GM19240 (cell line): ENCODE results near the gene RACGAP1.
"Not testable (repeated sequence)": the region's sequence is repeated elsewhere in the genome, so short reads cannot be mapped to it uniquely, and the experiment has no call there.

Source experiments
- DNase-seq: peaks from one replicate; pipeline ENCODE4 v3.0.0; 2011; ENCODE audit warnings: low spot score; ENCODE audit not compliant: insufficient read length

The RACGAP1 gene

DNA sequence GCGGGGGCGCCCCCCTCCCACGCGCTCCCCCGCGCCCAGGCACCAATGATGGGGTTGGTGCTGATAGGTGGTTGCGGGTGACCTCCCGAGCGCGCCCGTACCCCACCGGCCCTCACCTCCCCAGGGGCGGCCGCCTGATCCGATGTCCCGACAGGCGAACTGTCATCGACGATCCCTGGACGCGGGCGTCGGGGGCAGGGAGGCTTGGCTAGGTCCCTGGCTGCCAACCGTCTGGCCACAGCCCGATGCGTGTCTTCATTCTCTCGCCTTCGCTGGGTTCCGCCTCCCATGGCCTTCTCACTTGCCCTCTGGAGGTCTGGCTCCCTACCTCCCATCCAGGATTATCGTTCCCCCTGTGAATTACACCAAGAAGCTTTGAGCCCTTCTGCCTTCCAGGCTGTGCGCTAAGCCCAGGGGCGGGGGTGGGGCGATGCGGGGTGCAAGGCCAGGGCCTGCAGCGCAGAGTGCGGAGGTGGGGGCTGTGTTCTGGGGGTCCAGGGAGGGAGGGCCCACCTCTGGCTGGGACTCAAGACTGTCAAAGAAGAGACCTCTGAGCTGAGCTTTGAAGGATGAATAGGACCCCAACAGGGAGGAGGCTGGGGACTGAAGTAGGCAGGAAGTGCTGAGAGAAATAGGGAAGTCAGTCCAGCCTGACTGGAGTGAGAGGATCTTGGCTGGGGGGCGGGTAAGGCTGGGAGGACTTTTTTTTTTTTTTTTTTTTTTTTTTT is 7.7 kb upstream of the RACGAP1 start:
- no peak for DNase-seq

DNA sequence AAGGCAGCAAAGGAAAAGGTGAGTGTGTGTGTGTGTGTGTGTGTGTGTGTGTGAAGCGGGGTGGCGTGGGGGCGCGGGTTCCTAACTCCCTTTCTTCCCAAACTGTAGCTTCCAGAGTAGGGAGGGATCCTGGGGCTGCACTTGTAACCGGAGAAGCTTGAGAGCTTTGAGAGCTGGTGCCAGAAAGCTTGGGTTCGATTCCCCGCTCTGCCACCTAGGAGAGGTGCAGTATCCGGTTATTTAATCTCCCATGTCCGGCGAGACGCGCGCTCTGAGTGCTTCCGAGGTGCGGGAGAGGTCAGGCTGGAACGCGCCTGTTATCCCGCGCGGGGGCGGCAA is 7.2 kb upstream of the RACGAP1 start:
- DNase-seq: no peak

DNA sequence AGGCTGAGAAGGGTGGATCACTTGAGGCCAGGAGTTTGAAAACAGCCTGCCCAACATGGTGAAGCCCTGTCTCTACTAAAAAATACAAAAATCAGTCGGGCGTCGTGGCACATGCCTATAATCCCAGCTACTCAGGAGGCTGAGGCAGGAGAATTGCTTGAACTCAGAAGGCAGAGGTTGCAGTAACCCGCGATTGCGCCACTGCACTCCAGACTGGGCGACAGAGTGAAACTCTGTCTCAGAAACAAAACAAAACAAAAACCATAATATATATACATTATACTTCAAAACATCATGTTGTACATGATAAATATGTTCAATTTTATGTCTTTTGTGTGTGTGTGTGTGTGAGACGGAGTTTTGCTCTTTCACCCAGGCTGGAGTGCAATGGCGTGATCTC is 5.2 kb upstream of the RACGAP1 start:
- DNase-seq: not testable (repeated sequence)

DNA sequence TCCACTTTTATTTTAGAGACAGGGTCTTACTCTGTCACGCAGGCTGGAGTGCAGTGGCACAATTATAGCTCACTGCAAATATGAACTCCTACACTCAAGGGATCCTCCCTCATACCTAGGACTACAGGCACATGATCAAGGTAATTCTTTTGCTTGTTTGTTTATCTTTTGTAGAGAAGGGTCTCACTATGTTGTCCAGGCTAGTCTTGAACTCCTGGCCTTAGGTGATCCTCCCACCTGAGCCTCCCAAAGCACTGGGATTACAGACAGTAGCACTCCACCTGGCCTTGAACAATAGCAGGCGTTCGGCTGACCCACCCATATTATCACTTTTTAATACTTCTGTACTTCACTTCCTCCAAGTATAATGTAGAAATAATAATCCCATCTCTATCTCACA is 1.4 kb upstream of the RACGAP1 start:
- no peak for DNase-seq

DNA sequence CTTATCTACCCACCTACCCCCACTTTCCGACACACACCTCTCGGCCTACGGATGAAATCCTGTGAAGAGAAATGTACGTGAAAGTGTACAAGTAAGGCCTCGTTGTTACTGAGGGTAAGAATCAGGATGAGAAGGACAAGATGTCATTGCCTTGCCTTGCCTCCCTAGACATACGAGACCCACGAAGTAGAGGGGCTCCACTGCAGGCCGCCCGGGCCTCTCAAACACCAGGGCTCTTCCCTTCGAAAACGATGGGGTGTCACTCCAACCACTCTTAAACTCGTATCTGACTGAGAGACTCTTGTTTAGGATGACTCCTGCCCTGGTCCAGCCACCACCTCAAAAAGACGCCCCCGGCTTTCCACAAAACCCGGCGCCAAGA is 498 bp downstream of the RACGAP1 start:
- DNase-seq: no peak

DNA sequence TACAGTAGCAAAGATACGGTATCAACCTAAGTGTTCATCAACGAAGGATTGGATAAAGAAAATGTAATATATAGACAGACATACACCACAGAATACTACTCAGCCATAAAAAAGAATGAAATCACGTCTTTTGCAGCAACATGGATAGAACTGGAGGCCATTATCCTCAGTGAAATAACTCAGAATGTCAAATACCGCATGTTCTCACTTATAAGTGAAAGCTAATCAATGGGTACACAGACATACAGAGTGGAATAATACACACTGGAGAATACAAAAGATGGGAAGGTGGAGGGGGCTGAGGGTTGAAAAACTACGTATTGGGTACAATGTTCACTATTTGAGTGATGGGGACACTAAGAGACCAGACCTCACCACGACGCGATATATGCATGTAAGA is 1.1 kb downstream of the RACGAP1 start:
- DNase-seq: no peak

DNA sequence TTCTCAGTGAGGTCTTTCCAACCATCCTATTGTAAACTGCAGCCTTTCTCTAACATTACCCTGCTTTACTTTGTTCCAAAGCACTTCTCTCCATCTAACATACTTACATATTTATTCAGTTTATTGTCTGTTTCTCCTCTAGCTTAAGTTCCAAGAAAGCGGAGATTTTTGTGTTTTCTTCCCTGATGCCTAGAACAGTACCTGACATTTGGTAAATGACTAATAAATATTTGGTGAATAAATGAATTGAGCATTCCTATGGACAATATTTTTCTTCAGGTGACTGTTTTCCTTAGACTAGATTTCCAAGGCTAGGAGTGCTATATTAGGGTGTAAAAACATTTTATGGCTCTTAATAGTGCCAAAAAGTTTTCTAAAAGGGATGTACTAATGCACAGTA is 2.4 kb downstream of the RACGAP1 start:
- no peak for DNase-seq

DNA sequence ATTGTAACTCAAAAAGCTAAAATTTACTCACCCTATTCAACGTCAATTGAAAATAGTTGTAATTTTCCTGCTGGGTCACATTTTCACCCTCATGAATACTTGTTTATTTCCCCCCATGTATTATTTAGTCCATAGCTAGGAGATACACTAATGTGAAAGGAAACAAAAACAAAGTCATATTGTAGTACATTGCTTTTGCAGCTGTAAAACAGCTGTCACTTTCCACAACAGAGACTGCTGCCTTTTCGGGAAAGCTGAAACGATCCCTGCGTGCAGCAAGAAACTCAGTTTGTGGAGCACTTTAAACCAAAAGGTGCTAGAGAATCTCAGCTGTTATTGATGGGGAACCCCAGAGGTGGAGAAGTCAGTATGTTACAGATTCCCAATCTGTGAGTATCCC is 4.3 kb downstream of the RACGAP1 start:
- no peak for DNase-seq

DNA sequence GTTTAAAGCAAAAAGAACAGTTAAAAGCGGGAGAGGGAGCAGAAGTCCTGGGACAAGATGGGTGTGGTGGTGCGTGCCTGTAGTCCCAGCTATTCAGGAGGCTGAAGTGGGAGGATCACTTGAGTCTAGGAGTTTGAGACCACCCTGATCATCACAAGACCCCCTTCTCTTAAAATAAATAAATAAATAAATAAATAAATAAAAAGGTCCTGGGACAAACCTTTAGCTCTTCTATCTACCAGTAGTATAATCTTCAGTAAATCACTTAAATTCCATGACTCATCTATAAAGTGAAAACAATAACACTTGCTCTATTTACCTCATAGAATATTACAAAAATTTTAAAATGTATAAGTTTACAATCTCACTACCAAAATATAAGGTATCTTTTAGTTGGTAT is 5.8 kb downstream of the RACGAP1 start:
- no peak for DNase-seq

DNA sequence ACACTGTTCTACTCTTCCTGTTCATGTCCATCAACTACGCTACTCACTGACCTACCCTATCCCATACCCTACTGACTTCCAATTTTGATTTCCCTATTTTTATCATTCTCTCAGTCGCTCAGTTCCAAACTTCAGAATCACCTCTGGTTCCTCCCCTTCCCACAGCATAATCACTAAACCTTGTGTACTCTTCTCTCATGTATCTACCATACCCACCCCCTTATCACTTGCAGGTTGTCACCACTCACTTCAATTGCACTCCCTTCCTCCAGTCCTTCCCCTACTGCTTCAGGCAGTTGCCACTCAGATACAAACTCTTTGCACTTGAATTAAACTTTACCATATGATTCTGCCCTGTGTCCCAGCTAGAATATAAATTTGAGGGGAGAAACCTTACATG is 6.3 kb downstream of the RACGAP1 start:
- DNase-seq: no peak

DNA sequence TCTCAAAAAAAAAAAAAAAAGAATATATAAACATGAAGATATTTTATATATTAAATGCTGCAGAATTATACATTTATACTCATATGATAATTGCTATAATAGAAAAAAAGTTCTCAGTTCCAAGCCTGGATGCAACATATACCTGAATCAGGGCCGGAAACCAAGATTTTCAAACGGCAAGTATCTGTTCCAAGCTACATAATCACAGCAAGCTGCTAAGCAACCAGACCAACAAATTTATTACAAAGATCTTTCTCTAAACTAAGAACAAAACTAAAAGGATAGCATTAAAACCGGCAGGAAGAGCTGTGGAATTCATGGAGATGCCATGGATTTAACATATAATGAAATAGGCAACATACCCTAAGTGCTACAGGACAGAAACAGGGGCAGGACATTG is 7.1 kb downstream of the RACGAP1 start:
- no peak for DNase-seq

DNA sequence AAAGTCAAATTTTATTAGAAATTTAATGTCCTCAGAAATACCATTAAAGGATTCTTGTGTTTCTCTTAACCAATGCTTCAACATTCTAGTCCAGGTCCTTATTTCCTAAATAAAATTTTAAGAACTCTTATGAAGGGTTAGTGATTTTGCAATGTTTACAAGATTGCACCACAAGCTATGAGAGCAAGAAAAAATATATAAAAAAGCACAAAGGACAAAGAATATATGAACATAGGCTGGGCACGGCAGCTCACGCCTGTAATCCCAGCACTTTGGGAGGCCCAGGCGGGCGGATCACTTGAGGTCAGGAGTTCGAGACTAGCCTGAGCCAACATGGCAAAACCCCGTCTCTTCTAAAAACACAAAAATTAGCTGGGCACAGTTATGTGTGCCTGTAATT is 7.7 kb downstream of the RACGAP1 start:
- DNase-seq: no peak

DNA sequence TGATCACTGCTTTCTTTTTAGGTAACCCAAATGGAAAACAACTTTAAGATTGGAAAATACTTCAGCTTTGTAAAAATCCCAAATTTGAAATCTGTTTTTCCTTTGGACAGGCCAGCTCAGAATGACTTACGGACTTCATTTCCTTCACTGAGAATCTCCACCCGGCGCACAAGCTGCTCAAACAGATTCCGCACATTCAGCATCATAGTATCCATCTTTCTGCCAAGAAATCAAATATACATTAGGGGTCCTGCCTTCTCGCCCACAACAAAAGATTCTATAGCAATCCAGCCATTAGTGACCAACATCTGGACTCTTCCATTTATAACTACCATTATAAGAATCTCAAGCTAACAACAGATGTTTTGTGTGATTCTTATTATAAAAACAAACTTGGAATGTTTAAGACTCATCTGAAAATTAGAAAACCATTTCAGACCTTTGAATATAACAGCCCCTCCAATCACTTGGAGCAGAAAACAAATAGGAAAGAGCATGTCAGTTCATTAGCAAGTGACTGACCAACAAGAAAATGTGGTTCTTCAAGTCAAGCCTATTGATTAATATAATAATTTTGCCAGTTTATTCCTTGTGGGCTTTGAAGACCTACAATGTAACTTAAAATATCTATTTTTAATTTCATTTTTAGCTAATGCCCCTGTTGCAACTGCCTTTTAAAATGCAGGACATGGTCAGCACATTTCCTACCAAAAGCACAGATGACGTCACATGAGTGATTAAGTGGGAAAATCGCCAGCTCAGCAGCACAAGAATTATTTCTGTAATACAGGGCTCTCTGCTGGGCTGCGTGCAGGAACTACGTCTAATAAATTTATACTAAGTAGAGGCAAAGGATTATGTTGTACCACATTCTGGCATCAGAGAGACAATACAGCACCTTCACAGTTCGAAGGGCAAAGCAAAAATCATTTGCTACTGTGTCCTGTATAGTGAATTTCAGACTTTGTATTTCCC is 8.5 kb downstream of the RACGAP1 start:
- no peak for DNase-seq

DNA sequence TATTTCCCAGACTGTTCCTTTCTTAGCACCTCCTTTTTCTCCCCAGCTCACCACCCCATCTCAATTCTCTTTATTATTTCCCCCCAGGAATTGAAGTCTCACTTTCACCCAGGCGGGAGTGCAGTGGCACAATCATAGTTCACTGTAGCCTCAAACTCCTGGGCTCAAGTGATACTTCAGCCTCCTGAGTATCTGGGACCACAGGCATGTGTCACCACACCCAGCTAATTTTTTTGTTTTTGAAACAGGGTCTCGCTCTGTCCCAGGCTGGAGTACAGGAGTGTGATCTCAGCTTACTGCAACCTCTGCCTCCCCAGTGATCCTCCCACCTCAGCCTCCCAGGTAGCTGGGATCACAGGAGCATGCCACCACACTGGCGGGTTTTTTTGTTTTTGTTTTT is 11.0 kb downstream of the RACGAP1 start:
- no peak for DNase-seq

DNA sequence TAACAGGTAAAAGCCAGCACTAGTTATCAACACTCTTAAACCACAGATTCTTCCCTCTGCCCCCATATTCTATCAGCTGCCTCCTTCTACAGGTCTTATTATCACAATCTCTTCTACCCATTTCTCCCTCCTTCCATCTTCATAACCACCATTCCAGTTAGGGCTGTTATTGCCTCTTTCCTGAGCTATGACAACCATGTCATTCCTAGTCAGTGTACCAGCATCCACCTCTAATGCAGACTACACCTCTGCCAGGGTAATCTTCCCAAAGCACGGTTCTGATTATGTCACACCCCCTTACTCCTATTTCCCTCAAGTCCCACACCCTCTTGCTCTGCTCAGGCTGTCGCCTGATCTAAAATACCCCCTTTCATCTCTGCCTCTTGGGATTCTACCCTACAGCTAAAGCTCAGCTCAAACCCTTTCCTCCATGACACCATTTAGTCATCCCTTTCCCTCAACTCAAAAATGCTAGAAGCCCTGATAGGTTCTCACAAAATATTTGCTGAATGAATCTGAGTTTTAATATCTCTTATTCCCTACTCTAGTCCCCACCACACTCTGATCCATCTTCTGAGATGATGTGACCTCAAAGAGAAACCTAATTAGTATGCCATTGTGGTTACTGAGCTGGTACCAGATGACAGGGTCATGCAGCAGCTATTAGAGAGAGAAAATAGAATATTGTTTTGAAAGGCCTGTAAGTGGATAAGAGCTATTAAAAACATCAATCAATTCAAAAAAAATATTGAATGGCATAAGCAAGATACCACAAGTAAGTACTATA is 11.7 kb downstream of the RACGAP1 start:
- DNase-seq: no peak

DNA sequence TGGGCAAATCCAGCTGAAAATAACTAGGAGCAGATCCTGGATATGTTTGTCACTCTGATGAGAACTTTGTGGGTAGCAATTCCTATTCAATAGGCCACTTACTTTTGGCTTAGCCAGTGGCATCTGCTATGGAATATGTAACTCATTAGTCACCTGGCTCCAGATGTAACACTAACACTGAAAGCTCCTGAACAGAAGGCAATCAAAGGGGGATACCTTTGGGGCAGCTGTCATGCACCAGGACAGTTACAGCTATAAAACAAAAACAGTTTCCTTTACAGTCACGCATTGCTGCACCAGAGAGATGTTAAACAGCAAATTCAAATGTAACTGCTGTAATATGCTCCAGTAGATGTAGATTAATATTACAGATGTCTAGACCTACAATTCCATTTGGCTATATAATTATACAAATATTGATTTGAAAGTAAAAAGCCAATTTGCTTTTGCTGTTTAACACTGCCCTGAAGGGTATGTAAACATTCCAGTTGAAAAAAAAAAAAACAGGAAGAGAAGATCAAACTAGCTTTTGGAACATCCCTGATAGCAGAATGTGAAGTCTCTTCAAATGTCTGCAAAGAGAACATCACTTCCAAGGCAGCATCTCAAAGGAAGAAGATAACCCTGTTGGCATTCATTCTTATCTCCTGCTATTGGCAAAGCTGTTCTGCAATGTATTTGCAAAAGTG is 18.4 kb downstream of the RACGAP1 start:
- DNase-seq: no peak

DNA sequence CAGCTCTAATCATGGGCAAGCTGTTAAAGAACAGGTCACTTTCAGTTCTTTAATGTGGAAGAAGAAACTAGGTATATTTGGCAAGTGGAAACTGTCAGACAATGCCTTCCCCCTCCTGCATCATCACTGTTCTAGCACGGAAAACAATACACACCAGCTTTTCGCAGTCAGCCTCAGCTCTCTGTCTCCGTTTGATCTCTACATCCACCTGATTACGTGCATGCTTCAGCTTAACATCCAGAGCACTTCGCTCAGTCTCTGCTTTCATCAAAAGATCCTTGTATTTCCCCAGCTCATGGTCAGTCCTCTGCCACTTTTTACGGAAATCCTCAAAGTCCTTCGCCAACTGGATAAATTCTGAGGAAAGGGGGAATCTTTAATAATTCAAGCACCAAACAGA is 19.0 kb downstream of the RACGAP1 start:
- DNase-seq: no peak

DNA sequence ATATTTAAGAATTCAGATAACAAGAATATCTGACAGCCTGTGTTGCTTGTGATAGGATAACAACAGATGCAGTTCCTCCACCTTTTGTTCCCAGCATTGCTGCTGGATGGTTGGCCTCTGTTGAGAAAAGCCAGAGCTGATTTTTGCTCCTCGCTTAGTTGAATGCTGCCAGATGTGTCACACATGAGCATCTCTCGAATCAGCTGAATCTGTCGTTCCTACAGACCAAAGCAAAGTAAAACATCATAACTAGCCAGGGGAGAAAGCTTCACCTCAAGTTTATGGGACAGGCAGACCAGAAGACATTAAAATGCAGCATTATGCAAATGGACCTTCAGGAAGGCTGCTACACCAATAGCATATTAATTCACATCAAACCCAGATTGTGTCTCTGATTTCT is 20.1 kb downstream of the RACGAP1 start:
- no peak for DNase-seq

DNA sequence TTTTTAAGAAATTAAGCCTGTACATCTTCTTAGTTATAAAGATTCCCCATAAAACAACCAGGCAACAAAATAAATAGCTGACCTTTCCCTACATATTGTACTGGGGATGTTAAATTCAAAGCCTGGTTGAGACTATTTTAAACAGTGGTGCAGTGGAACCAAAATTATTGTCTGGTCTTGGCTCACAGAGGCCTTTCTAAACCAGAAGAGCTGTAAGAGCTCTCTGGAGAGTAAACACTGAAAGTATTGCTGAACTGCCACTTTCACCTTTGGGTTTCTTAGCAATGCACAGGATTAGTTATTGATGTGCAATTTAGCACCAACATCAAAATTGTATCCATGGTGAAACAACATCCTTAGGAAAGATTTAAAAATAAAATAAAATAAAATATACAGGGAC is 20.6 kb downstream of the RACGAP1 start:
- no peak for DNase-seq

DNA sequence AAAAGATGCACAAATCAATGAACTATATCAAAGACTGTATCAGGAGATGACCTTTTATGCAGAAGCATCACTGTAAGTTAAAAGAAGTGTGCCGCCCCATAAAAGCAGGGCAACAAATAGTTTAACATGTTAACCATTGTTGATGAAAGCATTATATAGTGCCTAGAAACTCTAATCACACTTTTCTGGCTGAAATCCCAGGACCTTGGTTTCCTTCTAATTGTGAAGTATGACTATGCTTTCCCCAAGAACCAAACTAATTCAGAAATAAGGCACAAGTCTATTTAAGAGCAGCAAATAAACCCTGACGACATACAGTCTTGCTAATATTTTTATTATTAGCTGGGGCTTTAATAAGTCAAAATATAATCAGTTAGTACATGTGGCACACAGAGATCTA is 21.7 kb downstream of the RACGAP1 start:
- no peak for DNase-seq

DNA sequence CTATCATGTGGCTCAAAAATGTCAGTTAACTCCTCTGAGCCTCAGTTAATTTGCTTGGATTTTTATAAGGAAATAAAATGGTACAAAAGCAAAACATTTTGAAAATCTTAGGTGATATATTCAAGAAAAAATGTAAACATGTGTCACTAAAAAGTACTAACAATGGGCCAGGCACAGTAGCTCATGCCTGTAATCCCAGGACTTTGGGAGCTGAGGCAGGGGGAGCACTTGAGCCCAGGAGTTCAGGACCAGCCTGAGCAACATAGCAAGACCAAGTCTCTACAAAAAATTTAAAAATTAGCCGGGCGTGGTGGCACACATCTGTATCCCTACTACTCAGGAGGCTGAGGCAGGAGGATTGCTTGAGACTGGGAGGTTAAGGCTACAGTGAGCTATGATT is 26.8 kb downstream of the RACGAP1 start:
- DNase-seq: no peak

DNA sequence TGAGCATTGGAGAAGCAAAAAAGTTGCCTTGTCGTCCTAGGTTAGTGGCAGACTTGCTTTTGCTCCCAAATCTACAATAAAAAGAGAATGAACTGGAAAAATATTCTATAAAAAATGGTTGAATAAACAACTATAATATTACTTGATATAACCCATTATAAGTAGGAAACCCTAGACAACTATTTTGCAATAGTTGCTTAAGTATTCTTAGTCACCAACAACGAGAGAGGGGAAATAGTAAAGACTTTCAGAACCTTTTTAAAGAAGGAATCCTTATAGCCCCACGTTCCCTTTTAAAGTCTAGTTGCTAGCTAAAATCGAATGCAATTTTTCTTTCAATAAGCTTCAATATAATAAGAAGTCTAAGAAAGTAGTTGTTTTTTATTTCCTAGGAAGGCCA is 35.0 kb downstream of the RACGAP1 start:
- DNase-seq: no peak
